ENCODE results near the gene EXOC4. TPM values are rescaled to one million over a fixed set of nuclear protein-coding genes. Genes with fewer than 3 reads are reported as not detected.

Gene EXOC4
- total RNA-seq, 1 donor from 2014 or later = 67.7 TPM

- H3K27ac Mint-ChIP-seq (ENCODE audit: unreplicated experiment) = no peak overlapping the region
- no peaks in the 10 kb centered on the region for H3K4me1 Mint-ChIP-seq (ENCODE audit: low read depth)
- no peaks in the 10 kb centered on the region for H3K36me3 Mint-ChIP-seq (ENCODE audit: low read depth)
- H3K27me3 Mint-ChIP-seq (ENCODE audit: low read depth) = peaks cover 2% of the 10 kb centered on the region
- H3K9me3 Mint-ChIP-seq (ENCODE audit: low read depth) = no peaks in the 10 kb centered on the region
- TF ChIP-seq, protein P1, sequence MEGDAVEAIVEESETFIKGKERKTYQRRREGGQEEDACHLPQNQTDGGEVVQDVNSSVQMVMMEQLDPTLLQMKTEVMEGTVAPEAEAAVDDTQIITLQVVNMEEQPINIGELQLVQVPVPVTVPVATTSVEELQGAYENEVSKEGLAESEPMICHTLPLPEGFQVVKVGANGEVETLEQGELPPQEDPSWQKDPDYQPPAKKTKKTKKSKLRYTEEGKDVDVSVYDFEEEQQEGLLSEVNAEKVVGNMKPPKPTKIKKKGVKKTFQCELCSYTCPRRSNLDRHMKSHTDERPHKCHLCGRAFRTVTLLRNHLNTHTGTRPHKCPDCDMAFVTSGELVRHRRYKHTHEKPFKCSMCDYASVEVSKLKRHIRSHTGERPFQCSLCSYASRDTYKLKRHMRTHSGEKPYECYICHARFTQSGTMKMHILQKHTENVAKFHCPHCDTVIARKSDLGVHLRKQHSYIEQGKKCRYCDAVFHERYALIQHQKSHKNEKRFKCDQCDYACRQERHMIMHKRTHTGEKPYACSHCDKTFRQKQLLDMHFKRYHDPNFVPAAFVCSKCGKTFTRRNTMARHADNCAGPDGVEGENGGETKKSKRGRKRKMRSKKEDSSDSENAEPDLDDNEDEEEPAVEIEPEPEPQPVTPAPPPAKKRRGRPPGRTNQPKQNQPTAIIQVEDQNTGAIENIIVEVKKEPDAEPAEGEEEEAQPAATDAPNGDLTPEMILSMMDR (IDR thresholded peaks at IDR 0.05) = peak; percentile 85
- H3K4me3 Mint-ChIP-seq (ENCODE audit: unreplicated experiment) = no peak overlapping the region
- no peak for DNase-seq (ENCODE audit: low spot score)
Measured at GRCh38 chr7:133230591-133231194, 22.2 kb upstream of the EXOC4 start.

GRCh38 chr7:133233142-133233541 lies 19.7 kb upstream of the EXOC4 start:
- H3K36me3 Mint-ChIP-seq (ENCODE audit: low read depth) = no peaks in the 10 kb centered on the region

DNA sequence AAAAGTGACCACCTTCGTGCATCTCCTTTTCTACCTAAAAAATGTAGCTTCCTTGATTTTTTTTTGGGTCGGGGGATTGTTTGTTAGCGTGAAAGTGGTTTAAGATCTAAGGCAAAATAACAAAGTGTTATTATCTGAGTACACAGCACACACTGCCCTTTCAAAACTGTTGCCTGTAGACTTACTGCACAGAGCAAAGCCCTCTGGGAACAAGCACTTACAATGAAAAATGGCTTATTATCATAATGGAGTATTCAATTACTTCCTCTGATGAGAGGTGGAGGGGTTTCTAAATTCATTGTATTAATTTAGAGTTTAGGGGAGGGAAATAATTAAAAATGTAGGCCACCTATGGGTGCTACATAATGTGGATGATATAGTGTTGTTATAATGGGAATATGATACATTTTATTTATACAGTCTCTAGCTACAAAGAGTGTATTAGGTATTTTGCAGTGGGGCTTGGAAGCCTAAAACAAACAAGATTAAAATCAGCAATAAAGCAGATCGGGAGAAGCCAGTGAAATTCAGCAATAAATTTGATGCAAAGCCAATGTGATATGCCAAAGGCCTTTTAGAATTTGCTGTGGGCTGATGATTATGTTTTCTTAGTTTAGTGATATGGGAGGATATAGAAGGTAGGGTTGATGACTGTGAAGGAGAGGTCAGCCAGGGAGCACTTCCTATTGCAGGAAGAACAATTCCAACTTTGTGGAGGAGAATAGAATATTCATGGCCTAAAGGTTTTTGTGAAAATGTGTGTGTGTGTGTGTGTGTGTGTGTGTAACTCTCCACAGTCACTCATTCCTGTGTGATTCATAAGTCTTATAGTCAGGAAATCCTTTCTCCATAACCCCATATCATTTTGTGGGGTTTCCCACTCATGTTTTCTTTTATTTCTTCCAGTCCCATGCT lies 17.7 kb upstream of the EXOC4 start:
- Mint-ChIP-seq H3K4me1 (ENCODE audit: low read depth) (no peaks in the 10 kb centered on the region), H3K36me3 (ENCODE audit: low read depth) (no peaks in the 10 kb centered on the region), H3K27ac (ENCODE audit: unreplicated experiment) (no peak overlapping the region), H3K27me3 (ENCODE audit: low read depth) (peaks cover 2% of the 10 kb centered on the region), H3K4me3 (ENCODE audit: unreplicated experiment) (no peak overlapping the region), H3K9me3 (ENCODE audit: low read depth) (no peaks in the 10 kb centered on the region)
- DNase-seq (ENCODE audit: low spot score) = no peak
- TF ChIP-seq, protein P1 (IDR thresholded peaks at IDR 0.05) = no peak

More at GRCh38 chr7:133233142-133233541, 19.7 kb upstream of the EXOC4 start:
- Mint-ChIP-seq H3K9me3 (ENCODE audit: low read depth) (no peaks in the 10 kb centered on the region), H3K27me3 (ENCODE audit: low read depth) (peaks cover 2% of the 10 kb centered on the region), H3K4me3 (ENCODE audit: unreplicated experiment) (no peak overlapping the region), H3K4me1 (ENCODE audit: low read depth) (no peaks in the 10 kb centered on the region), H3K27ac (ENCODE audit: unreplicated experiment) (no peak overlapping the region)
- TF ChIP-seq, protein P1 (IDR thresholded peaks at IDR 0.05) = no peak
- no peak for DNase-seq (ENCODE audit: low spot score)

- no peak overlapping the region for H3K4me3 Mint-ChIP-seq (ENCODE audit: unreplicated experiment)
- no peak overlapping the region for H3K27ac Mint-ChIP-seq (ENCODE audit: unreplicated experiment)
- no peaks in the 10 kb centered on the region for H3K36me3 Mint-ChIP-seq (ENCODE audit: low read depth)
- no peaks in the 10 kb centered on the region for H3K9me3 Mint-ChIP-seq (ENCODE audit: low read depth)
- TF ChIP-seq, protein P1 (IDR thresholded peaks at IDR 0.05) = no peak
- no peaks in the 10 kb centered on the region for H3K4me1 Mint-ChIP-seq (ENCODE audit: low read depth)
- no peaks in the 10 kb centered on the region for H3K27me3 Mint-ChIP-seq (ENCODE audit: low read depth)
- no peak for DNase-seq (ENCODE audit: low spot score)
Measured at GRCh38 chr7:133237545-133237944, 15.3 kb upstream of the EXOC4 start.

DNA sequence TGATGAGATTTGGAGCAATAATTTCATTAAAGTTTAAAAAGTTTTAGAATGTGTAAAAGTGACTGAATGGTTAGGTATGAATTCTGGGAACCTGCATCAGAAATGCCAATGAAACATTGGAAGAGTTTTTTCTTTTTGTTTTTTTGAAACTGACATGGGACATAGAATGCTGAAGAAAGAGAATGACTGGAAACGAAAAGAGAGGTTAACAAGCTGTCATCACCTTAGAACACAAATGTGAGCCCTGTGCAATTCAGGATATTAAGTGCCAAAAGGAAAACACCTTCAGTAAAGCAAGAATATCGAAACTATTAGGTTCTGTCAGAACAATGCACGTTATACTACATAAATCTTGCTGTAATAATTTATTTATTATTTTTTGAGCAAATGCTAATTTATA lies 12.6 kb upstream of the EXOC4 start:
- Mint-ChIP-seq H3K9me3 (ENCODE audit: low read depth) (no peaks in the 10 kb centered on the region), H3K4me3 (ENCODE audit: unreplicated experiment) (no peak overlapping the region), H3K27ac (ENCODE audit: unreplicated experiment) (no peak overlapping the region), H3K4me1 (ENCODE audit: low read depth) (no peaks in the 10 kb centered on the region), H3K36me3 (ENCODE audit: low read depth) (no peaks in the 10 kb centered on the region), H3K27me3 (ENCODE audit: low read depth) (no peaks in the 10 kb centered on the region)
- TF ChIP-seq, protein P1 (IDR thresholded peaks at IDR 0.05) = no peak
- no peak for DNase-seq (ENCODE audit: low spot score)

Data from chondrocyte (in vitro differentiated cells).